ENCODE results near the gene UBE3C. TPM values are rescaled to one million over a fixed set of nuclear protein-coding genes. Genes with fewer than 3 reads are reported as not detected.

Gene UBE3C
- total RNA-seq, 4 donors from 2014 or later: 62.6 to 91.8 (median 73.7) TPM

GRCh38 chr7:157270060-157270444 lies 131.3 kb downstream of the UBE3C start:
- TF ChIP-seq CTCF (IDR thresholded peaks at IDR 0.05; ENCODE audit: low read depth): no peak

GRCh38 chr7:157271315-157271990 lies 132.7 kb downstream of the UBE3C start:
- TF ChIP-seq CTCF (IDR thresholded peaks at IDR 0.05; ENCODE audit: low read depth): no peak

DNA sequence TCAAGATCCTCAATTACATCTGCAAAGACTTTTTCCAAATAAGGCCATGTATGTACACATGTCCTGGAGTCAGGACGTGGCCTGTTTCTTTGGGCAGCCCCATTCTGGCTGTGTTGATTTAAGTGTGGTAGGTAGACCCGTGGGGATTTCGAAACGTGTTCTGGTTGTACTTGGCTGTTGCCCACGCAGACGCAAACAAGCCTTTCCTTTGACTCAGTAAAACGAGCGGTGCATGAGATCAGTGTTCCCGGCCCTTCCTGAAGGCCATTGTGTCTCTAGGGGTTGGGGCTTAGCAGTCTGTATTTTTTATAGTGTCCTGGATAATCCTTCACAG lies 133.2 kb downstream of the UBE3C start:
- TF ChIP-seq CTCF (IDR thresholded peaks at IDR 0.05; ENCODE audit: low read depth): no peak

GRCh38 chr7:157272351-157273207 lies 133.9 kb downstream of the UBE3C start:
- TF ChIP-seq CTCF (IDR thresholded peaks at IDR 0.05; ENCODE audit: low read depth): no peak

DNA sequence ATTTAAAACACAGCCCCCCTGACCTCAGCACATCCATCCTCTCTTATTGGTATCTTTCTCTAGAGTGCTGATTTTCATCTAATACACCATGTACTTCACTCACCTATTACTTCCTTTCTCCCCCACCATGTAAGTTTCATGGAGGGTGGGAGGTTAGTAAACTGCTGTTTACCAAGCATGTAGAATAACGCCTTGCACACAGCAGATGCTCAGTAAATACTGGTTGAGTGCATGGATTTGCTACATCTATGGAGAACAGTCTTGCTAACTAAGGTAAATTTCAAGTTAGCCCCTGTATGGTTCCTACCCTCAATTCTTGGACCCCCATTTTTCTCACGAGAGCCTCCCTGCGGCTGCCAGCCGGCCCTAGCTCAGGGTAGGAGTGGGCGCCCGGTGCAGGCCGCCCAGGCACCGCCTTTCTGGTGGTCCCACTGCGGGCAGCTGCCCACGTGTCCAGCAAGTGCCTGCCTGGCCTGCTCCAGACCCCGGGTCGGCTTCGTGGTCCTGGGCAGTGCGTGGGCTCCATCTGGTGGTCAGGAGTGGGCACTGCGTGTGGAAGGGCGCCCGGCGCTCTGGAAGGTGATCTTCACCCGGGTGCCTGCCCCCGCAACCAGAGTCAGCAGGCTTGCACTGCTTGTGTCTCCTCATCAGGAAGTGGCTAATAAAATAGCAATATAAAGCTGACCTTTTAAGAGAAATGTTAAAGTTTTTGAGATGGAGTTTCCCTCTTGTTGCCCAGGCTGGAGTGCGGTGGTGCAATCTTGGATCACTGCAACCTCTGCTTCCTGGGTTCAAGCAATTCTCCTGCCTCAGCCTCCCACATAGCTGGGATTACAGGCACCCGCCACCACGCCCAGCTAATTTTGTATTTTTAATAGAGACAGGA lies 134.7 kb downstream of the UBE3C start:
- no peak for TF ChIP-seq CTCF (IDR thresholded peaks at IDR 0.05; ENCODE audit: low read depth)

DNA sequence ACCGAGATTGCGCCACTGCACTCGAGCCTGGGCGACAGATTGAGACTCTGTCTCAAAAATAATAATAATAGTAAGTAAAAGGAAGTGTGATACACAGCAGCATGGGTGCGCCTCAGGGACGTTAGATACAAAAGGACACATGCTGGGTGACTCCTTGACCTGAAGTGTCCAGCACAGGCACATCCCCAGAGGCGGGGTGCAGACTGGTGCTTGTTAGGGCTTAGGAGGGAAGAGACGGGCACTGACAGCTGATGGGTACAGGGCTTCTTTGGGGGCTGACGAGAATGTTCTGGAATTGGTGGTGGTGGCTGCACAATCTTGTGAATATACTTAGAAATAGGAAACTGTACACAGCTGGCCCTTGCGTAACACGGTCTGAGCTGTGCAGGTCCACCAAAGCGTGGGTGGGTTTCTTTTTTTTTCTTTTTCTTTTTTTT lies 136.3 kb downstream of the UBE3C start:
- no peak for TF ChIP-seq CTCF (IDR thresholded peaks at IDR 0.05; ENCODE audit: low read depth)
